ENCODE measurements around the gene DENND1A. TPM values are rescaled to one million over a fixed set of nuclear protein-coding genes. Genes with fewer than 3 reads are reported as not detected.

The DENND1A gene
- total and polyA plus RNA-seq, 5 experiments from 2014 or later, result 2.6 to 14.3 (median 5.3) TPM

DNA sequence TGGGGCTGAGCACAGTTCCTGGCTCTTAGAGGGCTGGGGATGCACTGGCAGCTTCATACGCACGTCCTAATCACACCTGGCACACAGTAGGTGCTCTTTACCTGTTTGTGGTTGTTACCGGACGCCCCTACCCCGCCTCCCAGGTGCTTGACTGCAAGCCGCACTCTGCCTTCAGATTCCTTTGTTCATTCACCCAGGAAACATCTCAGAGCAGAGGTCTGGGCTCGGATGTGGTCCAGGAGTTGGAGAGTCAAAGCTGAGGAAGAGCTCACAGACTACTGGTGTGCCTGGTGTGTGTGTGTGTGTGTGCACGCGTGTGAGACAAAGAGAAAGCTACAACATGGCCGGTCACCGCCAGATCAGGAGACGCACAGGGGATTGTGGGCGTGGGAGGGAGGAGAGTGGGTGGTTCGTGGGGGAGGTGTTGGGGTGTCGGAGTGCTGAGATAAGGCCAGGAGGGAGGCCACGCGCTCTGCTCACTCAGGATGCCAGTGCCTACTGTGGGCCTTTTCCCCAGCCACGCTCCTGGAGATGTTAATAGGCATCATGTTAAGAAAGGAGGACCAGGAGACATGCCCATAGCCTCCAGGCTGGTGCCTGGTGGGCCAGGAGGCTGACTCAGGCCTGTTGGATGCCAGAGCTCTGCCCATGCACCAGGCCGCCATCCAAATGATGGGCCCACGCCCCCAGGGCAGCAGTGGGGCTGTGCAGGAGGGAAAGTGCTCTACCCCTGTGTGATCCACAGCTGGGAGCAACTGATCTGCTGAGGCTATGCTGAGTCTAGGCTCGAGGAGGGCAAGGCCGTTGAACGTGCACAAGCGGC lies 534.0 kb downstream of the DENND1A start:
- Mint-ChIP-seq H3K4me1 (peaks cover 0 to 2% (median 0%) of the 10 kb centered on the region in 4 donors), H3K27me3 (no peaks in the 10 kb centered on the region), H3K9me3 (peaks cover 0 to 5% (median 0%) of the 10 kb centered on the region in 9 donors), H3K36me3 (peaks cover 0 to 10% (median 6%) of the 10 kb centered on the region in 3 donors), H3K27ac (no peak overlapping the region), H3K4me3 (peak overlapping the region in 1 of 10 donors; percentile 2)
- POLR2A ChIA-PET, result interaction anchor here (0.6 kb wide), 1 partner anchor 10 kb away, joined by 4 read pairs; no protein-coding TSS in a partner anchor
- DNase-seq (no peak), ATAC-seq (no peak)

DNA sequence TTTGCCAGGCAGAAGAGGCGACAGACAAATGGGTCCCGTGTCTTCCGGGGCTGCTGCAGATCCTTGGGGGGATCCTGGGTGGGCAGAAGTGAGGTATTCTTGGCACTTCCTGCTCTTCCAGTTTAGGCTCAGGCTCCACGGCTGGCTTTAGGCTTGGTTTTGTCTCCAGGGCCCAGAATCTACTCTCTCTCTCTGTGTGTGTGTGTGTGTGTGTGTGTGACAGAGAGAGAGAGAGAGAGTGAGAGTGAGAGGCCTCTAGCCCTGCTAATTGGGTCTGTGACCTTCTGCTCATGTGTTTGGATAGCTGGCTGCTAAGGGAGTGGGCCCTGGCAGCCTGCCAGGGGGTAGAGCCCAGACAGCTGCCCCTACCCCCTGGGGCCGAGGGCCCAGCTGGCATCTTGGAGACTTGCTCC lies 534.6 kb downstream of the DENND1A start:
- H3K9me3 Mint-ChIP-seq, result peaks cover 0 to 5% (median 0%) of the 10 kb centered on the region in 9 donors
- H3K4me3 Mint-ChIP-seq, result no peak overlapping the region
- DNase-seq, result no peak
- POLR2A ChIA-PET, result interaction anchor here (0.6 kb wide), 1 partner anchor 9 kb away, joined by 4 read pairs; no protein-coding TSS in a partner anchor
- H3K4me1 Mint-ChIP-seq, result peaks cover 0 to 2% (median 0%) of the 10 kb centered on the region in 4 donors
- no peaks in the 10 kb centered on the region for H3K27me3 Mint-ChIP-seq
- ATAC-seq, result no peak
- H3K36me3 Mint-ChIP-seq, result peaks cover 0 to 10% (median 6%) of the 10 kb centered on the region in 3 donors
- H3K27ac Mint-ChIP-seq, result no peak overlapping the region

DNA sequence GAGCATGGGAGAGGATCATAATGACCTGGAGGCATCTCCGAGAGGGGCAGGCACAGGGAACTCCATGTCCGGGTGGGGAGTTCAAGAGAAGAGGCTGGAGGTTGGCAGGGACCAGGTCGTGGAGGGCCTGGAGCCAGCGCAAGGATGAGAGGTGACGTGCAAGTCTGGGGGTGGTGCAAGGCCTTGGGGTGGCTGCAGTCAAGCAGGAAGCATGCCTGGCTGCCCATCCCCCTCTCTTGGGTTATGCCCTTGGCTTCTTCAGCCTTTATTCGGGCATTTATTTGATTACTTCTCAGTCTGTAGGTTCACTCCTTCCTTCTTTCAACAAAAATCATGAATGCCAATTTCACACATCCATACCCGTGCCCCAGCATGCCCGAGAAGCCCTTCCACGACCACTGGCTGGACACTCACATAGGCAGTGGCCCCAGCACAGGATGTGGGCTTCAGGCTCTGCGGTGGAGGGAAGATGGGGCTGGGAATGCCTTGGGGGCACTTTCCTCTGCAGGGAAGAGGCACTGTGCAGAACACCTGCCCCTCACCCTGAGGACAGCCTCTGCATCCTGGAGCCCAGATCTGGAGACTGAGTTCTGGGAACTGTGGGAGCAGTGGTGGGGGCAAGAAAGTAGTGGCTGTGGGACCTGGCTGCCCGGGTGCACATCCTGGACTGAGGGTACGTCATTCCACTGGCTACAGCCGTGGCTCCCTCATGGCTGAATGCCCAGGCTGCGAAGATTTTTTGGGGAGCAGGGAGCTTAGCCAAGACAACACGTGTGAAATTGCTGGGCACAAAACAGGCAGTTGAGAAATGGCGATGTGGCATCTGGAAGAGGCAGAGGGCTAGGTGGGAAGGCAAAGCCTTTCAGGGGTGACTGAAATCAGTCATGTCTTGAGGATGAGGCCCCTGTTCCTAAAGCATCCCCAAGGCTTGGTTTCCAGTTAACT lies 535.4 kb downstream of the DENND1A start:
- POLR2A ChIA-PET, result interaction anchor here (0.6 kb wide), 1 partner anchor 9 kb away, joined by 4 read pairs; no protein-coding TSS in a partner anchor
- Mint-ChIP-seq H3K36me3 (peaks cover 0 to 10% (median 6%) of the 10 kb centered on the region in 3 donors), H3K4me3 (no peak overlapping the region), H3K9me3 (peaks cover 0 to 5% (median 0%) of the 10 kb centered on the region in 9 donors), H3K4me1 (peaks cover 0 to 6% (median 0%) of the 10 kb centered on the region in 4 donors), H3K27me3 (no peaks in the 10 kb centered on the region), H3K27ac (peak overlapping the region in 1 of 10 donors; percentile 57)
- ATAC-seq (no peak), DNase-seq (no peak)

DNA sequence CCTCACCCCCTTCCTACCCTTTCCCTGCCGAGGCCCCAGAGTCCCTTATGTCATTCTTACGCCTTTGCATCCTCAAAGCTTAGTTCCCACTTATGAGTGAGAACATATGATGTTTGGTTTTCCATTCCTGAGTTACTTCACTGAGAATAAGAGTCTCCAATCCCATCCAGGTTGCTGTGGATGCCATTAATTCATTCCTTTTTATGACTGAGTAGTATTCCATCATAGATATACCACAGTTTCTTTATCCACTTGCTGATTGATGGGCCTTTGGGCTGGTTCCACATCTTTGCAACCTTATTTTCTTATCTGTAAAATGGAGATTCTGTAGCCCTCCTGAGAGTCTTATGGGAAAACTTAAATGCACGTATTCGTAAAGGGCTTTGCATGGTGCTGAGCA lies 537.1 kb downstream of the DENND1A start:
- Mint-ChIP-seq H3K36me3 (peaks cover 0 to 10% (median 6%) of the 10 kb centered on the region in 3 donors), H3K27me3 (no peaks in the 10 kb centered on the region), H3K27ac (no peak overlapping the region), H3K4me1 (peaks cover 0 to 6% (median 0%) of the 10 kb centered on the region in 4 donors), H3K9me3 (peaks cover 0 to 5% (median 0%) of the 10 kb centered on the region in 9 donors), H3K4me3 (no peak overlapping the region)
- DNase-seq, result no peak
- POLR2A ChIA-PET, result no interaction called here
- ATAC-seq, result no peak

DNA sequence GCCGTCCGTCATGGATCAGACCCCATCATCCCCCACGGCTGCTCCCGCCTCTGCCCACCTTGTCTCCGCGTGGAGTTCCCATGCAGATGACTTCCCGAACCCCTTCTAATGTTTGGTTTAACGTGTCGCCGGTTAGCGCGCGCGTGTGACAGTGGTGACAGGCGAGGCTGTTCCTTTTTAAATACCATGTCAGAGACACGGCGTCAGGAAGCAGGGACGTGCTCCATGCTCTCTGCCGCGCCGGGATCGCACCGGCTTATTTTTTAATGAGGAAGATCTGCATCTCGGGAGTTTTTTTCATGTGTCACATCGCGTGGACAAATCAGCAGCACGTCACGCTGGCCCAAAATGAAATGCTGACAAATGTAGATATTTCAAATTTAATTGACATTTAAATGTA lies 538.0 kb downstream of the DENND1A start:
- peaks cover 0 to 5% (median 0%) of the 10 kb centered on the region in 9 donors for H3K9me3 Mint-ChIP-seq
- POLR2A ChIA-PET, result no interaction called here
- no peak overlapping the region for H3K27ac Mint-ChIP-seq
- peaks cover 0 to 10% (median 4%) of the 10 kb centered on the region in 3 donors for H3K36me3 Mint-ChIP-seq
- H3K4me1 Mint-ChIP-seq, result peaks cover 0 to 6% (median 0%) of the 10 kb centered on the region in 4 donors
- no peak overlapping the region for H3K4me3 Mint-ChIP-seq
- H3K27me3 Mint-ChIP-seq, result no peaks in the 10 kb centered on the region
- ATAC-seq (no peak), DNase-seq (no peak)

DNA sequence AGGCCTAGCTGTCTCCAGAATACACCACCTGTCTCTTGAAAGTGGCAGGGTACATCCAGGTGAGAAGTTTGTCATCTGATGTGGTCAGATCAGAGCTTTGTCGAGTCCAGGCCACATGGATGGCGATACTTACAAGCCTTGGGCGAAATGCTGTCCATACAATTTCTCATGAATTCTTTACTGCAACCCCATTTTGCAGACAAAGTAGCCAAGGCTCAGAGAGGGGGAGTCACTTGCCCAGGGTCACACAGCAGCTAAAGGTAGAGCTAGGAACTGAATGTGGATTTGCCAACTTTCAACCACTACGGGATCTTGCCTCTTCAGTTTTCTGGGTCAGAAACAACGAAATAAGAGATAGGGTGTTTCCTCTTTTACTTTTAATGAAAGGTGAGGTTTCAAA lies 538.7 kb downstream of the DENND1A start:
- H3K27ac Mint-ChIP-seq, result no peak overlapping the region
- no peak for ATAC-seq

DNA sequence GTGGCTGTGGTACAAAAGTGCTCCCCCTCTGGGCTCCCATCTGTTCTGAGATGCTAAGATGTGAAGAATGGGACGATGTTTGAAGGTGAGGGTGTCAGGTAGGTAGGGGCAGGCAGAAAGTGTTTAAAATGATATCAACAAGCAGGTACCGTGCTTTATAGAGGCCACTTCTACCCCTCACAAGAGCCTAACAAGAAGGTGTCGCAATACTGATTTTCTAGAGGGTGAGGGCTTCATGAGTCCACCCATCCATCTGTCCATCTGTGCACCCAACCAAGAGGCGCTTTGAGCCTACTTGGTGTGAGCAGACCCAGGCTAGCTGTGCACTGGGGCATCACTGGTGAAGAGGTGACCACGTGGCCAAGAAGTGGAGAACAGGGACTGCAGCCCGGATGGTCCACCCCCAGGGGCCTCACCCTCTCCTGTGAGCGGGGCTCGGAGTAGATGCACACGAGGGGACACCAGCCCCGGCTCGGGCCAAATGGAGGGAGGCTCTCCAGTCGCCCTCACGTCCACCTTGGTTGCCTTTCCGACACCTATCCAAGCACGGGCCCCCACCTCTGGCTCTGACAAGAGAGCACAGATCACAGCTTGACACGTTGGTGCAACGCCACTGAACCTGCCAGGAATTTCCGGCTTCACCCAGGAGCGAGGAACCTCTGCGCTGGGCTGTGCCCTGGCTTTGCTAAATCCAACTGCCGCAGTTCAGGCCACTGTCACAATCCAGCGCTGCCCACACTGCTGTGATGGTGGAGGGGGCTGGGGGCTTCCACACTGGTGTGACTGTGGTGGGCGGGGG lies 539.4 kb downstream of the DENND1A start:
- DNase-seq (no peak), ATAC-seq (no peak)
- no peak overlapping the region for H3K4me3 Mint-ChIP-seq
- H3K9me3 Mint-ChIP-seq, result peaks cover 0 to 5% (median 0%) of the 10 kb centered on the region in 9 donors
- POLR2A ChIA-PET, result no interaction called here
- H3K36me3 Mint-ChIP-seq, result peaks cover 0 to 10% (median 2%) of the 10 kb centered on the region in 3 donors
- H3K27me3 Mint-ChIP-seq, result no peaks in the 10 kb centered on the region
- H3K27ac Mint-ChIP-seq, result peak overlapping the region in 2 of 10 donors; percentile 55 to 81
- H3K4me1 Mint-ChIP-seq, result peaks cover 0 to 6% (median under 1%) of the 10 kb centered on the region in 4 donors

More for the DNA sequence above, 538.7 kb downstream of the DENND1A start:
- H3K4me1 Mint-ChIP-seq, result peaks cover 0 to 6% (median 0%) of the 10 kb centered on the region in 4 donors
- no peaks in the 10 kb centered on the region for H3K27me3 Mint-ChIP-seq
- no peak for DNase-seq
- POLR2A ChIA-PET, result no interaction called here
- H3K4me3 Mint-ChIP-seq, result no peak overlapping the region
- H3K9me3 Mint-ChIP-seq, result peaks cover 0 to 5% (median 0%) of the 10 kb centered on the region in 9 donors
- H3K36me3 Mint-ChIP-seq, result peaks cover 0 to 10% (median 4%) of the 10 kb centered on the region in 3 donors

DNA sequence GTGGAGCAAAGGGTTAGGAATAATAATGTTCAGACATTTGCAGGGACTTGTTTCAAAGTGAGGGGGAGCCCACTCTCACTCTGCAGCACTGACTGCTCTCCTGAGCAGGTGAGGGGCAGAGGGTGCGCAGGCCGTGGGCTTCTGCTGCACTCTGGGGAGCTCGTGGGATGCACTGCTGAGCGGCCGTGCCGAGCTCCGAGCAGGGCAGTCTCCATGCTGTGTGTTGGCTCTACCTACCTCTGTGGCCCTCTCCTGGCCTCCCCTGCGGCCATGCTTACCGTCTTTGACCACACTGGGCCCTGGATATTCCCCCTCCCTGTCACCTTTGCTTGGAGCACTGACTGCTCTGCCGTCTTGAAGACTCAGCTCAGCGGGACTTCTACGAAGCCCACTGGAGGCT lies 540.2 kb downstream of the DENND1A start:
- peaks cover 0 to 7% (median 2%) of the 10 kb centered on the region in 3 donors for H3K36me3 Mint-ChIP-seq
- DNase-seq (no peak), ATAC-seq (no peak)
- peak overlapping the region in 2 of 10 donors; percentile 55 to 81 for H3K27ac Mint-ChIP-seq
- H3K4me1 Mint-ChIP-seq, result peaks cover 0 to 4% (median 2%) of the 10 kb centered on the region in 4 donors
- peaks cover 0 to 5% (median 0%) of the 10 kb centered on the region in 9 donors for H3K9me3 Mint-ChIP-seq
- POLR2A ChIA-PET, result no interaction called here
- H3K4me3 Mint-ChIP-seq, result no peak overlapping the region
- no peaks in the 10 kb centered on the region for H3K27me3 Mint-ChIP-seq

DNA sequence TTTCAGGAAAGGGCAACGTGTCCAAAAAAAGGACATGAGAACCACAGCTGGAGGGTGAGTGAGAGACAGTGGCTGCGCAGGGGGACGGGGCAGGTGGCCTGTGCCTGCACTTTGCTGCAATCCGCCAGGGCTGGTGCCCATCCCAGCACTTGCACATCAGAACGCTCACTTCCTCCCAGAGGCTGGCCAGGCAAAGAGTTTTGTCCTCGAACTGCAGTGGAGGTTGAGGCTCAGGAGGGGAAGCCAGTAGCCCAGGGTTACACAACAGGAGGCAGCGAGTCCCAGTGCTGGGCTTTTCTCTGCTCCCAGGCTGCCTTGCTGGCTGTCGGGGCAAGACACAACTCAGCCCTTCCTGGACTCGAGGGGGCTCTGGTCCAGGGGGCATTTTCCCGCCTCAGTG lies 540.9 kb downstream of the DENND1A start:
- H3K27ac Mint-ChIP-seq, result peak overlapping the region in 2 of 10 donors; percentile 55 to 71
- peaks cover 0 to 6% (median 0%) of the 10 kb centered on the region in 3 donors for H3K36me3 Mint-ChIP-seq
- peaks cover 0 to 4% (median 2%) of the 10 kb centered on the region in 4 donors for H3K4me1 Mint-ChIP-seq
- no peaks in the 10 kb centered on the region for H3K27me3 Mint-ChIP-seq
- H3K4me3 Mint-ChIP-seq, result no peak overlapping the region
- DNase-seq (no peak), ATAC-seq (no peak)
- H3K9me3 Mint-ChIP-seq, result peaks cover 0 to 5% (median 0%) of the 10 kb centered on the region in 9 donors
- POLR2A ChIA-PET, result no interaction called here

DNA sequence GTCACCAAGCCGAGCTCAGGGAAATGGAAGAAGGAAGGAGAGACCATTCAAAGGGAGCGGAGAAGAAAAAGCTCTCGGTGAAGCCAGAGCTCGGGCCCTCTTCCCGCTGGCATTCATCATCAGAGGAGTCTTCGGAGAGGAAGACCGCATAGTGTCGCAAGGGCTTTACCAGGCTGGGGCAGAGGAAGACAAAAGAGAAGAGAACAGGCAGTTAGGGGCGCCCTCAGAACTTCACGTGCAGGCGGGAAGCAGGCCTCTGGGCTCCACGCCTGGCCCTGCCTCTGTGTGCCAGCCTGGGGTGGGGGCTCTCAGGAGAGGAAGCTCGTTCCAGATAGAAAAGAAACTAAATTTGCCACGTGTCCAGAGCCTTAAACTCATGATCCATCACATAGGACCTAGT lies 542.2 kb downstream of the DENND1A start:
- no peaks in the 10 kb centered on the region for H3K9me3 Mint-ChIP-seq
- peaks cover 0 to 5% (median 2%) of the 10 kb centered on the region in 3 donors for H3K36me3 Mint-ChIP-seq
- ATAC-seq, result no peak
- H3K27me3 Mint-ChIP-seq, result no peaks in the 10 kb centered on the region
- H3K4me3 Mint-ChIP-seq, result no peak overlapping the region
- no peak for DNase-seq
- H3K27ac Mint-ChIP-seq, result no peak overlapping the region
- peaks cover 0 to 4% (median 2%) of the 10 kb centered on the region in 4 donors for H3K4me1 Mint-ChIP-seq
- POLR2A ChIA-PET, result no interaction called here

DNA sequence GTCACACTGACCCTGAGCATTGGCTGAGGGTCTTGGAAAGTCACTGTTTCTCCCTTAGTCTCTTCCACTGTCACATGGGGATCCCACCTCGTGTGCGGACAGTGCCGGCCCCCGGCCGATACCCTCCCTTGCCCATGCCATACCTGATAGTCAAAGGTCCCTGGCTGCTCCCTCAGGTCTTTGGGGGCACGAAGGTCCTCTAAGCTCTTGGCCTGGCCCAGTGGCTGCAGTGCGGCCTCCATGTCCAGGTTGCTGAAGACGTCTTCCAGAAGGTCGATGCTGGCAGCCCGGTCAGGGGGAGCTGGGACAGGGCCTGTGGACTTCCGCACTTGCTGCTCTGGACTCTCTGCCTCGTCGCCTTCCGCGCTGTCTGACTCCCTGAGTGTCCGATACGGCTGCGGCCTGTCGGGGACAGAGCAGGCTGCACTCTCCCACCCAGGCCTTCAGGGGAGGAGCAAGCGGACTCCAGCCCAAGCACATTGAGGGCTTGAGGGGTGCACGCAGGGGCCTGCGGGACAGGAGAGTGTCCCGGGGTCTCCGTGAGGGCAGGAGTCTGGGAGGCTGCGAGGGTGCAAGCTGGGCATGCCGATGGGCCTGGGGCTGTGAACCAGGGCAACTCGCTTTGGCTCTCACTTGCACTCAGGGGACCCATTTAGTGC lies 546.3 kb downstream of the DENND1A start:
- DNase-seq (no peak), ATAC-seq (no peak)
- Mint-ChIP-seq H3K9me3 (no peaks in the 10 kb centered on the region), H3K4me1 (peaks cover 0 to 4% (median 0%) of the 10 kb centered on the region in 4 donors), H3K4me3 (no peak overlapping the region), H3K36me3 (peaks cover 0 to 9% (median 0%) of the 10 kb centered on the region in 3 donors), H3K27ac (peak overlapping the region in 1 of 10 donors; percentile 73), H3K27me3 (no peaks in the 10 kb centered on the region)
- POLR2A ChIA-PET, result no interaction called here
